B cell (primary cell): ENCODE measurements around the gene RFPL4A. TPM values are rescaled to one million over a fixed set of nuclear protein-coding genes. Genes with fewer than 3 reads are reported as not detected.

Source experiments
- ATAC-seq: fragments of 200-7000 bp; cut with Tn5 transposase; one replicate; pipeline ENCODE4 v1.10.0; 2021; ENCODE audit warnings: low read depth, mild to moderate bottlenecking, moderate number of reproducible peaks, moderate library complexity
- CTCF ChIA-PET: fragments of 350-600 bp; sonication (Branson Sonifier 250); formaldehyde crosslinking; loops from one replicate; lab custom pipeline; 2021; ENCODE audit warnings: antibody characterized with exemption, inconsistent platforms; lab: Charles Lee
- POLR2A ChIA-PET: fragments of 350-600 bp; sonication (Branson Sonifier 250); formaldehyde crosslinking; loops from one replicate; lab custom pipeline; 2021; ENCODE audit warnings: antibody characterized with exemption; lab: Charles Lee
- DNase-seq: peaks from one replicate; pipeline ENCODE4 v3.0.0; 2013
- H2AFZ ChIP-seq: 2 replicates; pipeline ENCODE4 v1.6.1; 2012; ENCODE audit warnings: mild to moderate bottlenecking, low read depth, low read length; ENCODE audit not compliant: insufficient read depth, poor library complexity, severe bottlenecking
- H3K27ac ChIP-seq, 2 donors: 1 replicate in 1 of 2; 2 replicates in 1 of 2; pipeline ENCODE4 v1.5.1; 2012 to 2013; ENCODE audit warnings: low read length in 2 of 2, mild to moderate bottlenecking in 2 of 2, moderate library complexity in 1 of 2
- H3K27me3 ChIP-seq, 4 experiments: fragments of 200-600 bp in 1 of 4; sonication (generic) in 1 of 4; replicated peaks in 1 of 4; 1 replicate in 2 of 4; 2 replicates in 2 of 4; pipeline versions ENCODE4 v1.6.1 to v1.7.0; 2013 to 2016; ENCODE audit warnings: low read length in 3 of 4, mild to moderate bottlenecking in 2 of 4, mixed read lengths in 1 of 4, moderate library complexity in 1 of 4; ENCODE audit not compliant: insufficient read depth in 4 of 4, control insufficient read depth in 3 of 4; ENCODE audit errors: control extremely low read depth in 1 of 4
- H3K36me3 ChIP-seq, 2 experiments: replicated peaks in 1 of 2; 1 replicate in 1 of 2; 2 replicates in 1 of 2; pipeline versions ENCODE4 v1.6.1 to v1.7.1; 2013; ENCODE audit warnings: low read length in 1 of 2; ENCODE audit not compliant: insufficient read depth in 2 of 2, control insufficient read depth in 1 of 2; ENCODE audit errors: control extremely low read depth in 1 of 2, extremely low read depth in 1 of 2
- H3K4me1 ChIP-seq, 2 donors: fragments of 200-600 bp in 1 of 2; sonication (generic) in 1 of 2; 1 replicate in 1 of 2; 2 replicates in 1 of 2; pipeline versions ENCODE4 v1.5.1 to v1.6.1; 2013 to 2017; ENCODE audit warnings: low read length in 2 of 2; ENCODE audit not compliant: control insufficient read depth in 2 of 2, insufficient read depth in 2 of 2
- H3K4me2 ChIP-seq: replicated peaks from 2 replicates; pipeline ENCODE3; 2012; ENCODE audit warnings: mild to moderate bottlenecking, low read depth, low read length; ENCODE audit not compliant: poor library complexity, severe bottlenecking
- H3K4me3 ChIP-seq, 5 experiments: fragments of 200-600 bp in 1 of 5; sonication (generic) in 1 of 5; 1 replicate in 3 of 5; 2 replicates in 2 of 5; pipeline versions ENCODE4 v1.5.1 to v1.7.0; 2011 to 2016; ENCODE audit warnings: low read length in 4 of 5, mild to moderate bottlenecking in 4 of 5, low read depth in 2 of 5, control low read depth in 1 of 5, moderate library complexity in 1 of 5; ENCODE audit not compliant: insufficient read depth in 1 of 5; ENCODE audit errors: control extremely low read depth in 1 of 5, extremely low read depth in 1 of 5
- H3K79me2 ChIP-seq: fragments of 200-600 bp; sonication (generic); one replicate; pipeline ENCODE4 v1.6.0; 2016; ENCODE audit warnings: low read length; ENCODE audit not compliant: control insufficient read depth, insufficient read depth
- H3K9ac ChIP-seq: fragments of 200-600 bp; sonication (generic); 2 replicates; pipeline ENCODE4 v1.6.1; 2017; ENCODE audit warnings: mild to moderate bottlenecking, low read length, moderate library complexity
- H3K9me3 ChIP-seq, 3 donors: one replicate each; pipeline versions ENCODE4 v1.6.1 to v1.7.1; 2013; ENCODE audit warnings: low read length in 2 of 3; ENCODE audit not compliant: control insufficient read depth in 2 of 3, insufficient read depth in 1 of 3; ENCODE audit errors: control extremely low read depth in 1 of 3
- H4K20me1 ChIP-seq: 2 replicates; pipeline ENCODE4 v1.6.0; 2012; ENCODE audit warnings: mild to moderate bottlenecking, low read length; ENCODE audit not compliant: insufficient read depth, control insufficient read depth, poor library complexity, severe bottlenecking
- H3K27ac Mint-ChIP-seq: one replicate; pipeline ENCODE4 v1.8.0; 2021; ENCODE audit warnings: mixed read lengths
- H3K27me3 Mint-ChIP-seq: one replicate; pipeline ENCODE4 v1.8.0; 2021; ENCODE audit warnings: mixed read lengths
- H3K4me1 Mint-ChIP-seq: one replicate; pipeline ENCODE4 v1.8.0; 2021; ENCODE audit warnings: mixed read lengths
- H3K4me3 Mint-ChIP-seq: one replicate; pipeline ENCODE4 v1.8.0; 2021; ENCODE audit warnings: mixed read lengths
- H3K9me3 Mint-ChIP-seq: one replicate; pipeline ENCODE4 v1.8.0; 2022; ENCODE audit warnings: mixed read lengths; ENCODE audit not compliant: insufficient read depth
- EZH2 ChIP-seq: IDR thresholded peaks from 2 replicates; pipeline ENCODE4 v1.6.1; 2012; ENCODE audit warnings: borderline replicate concordance, low read depth, mild to moderate bottlenecking, moderate library complexity, low read length; ENCODE audit not compliant: insufficient read depth, poor library complexity, severe bottlenecking
- WGBS: methylation state at CpG from one replicate; pipeline ENCODE4 v1.1.5; 2013; ENCODE audit warnings: missing lambda C conversion rate; ENCODE audit not compliant: insufficient coverage; 5-methylcytosine and 5-hydroxymethylcytosine counted together
- intact Hi-C: fragments of 100-400 bp; cut with micrococcal nuclease; formaldehyde crosslinking; loops from one replicate; pipeline ENCODE4 v1.10.0; 2022
- polyA plus RNA-seq: library from polyadenylated mRNA; depleted of rRNA; stranded (reverse); fragments of >200 nt; gene quantifications from 2 replicates; pipeline ENCODE4 v1.2.3, GENCODE V29; 2012
- total RNA-seq, 2 donors: library from RNA; stranded (reverse); fragments of 120-200 nt in 1 of 2; gene quantifications; 1 replicate in 1 of 2; 2 replicates in 1 of 2; pipeline versions ENCODE4 v1.2.3 to v1.2.4, GENCODE V29; 2013 to 2022
- TF ChIP-seq, protein P1 (sequence below): fragments of 200-600 bp; IDR thresholded peaks from one replicate; pipeline ENCODE4 v1.8.0; 2022; ENCODE audit warnings: antibody characterized with exemption, mild to moderate bottlenecking

Gene RFPL4A
- total and polyA plus RNA-seq, 2 donors (not counting 1 experiment from before 2014, with no cell fraction given) = not detected

DNA sequence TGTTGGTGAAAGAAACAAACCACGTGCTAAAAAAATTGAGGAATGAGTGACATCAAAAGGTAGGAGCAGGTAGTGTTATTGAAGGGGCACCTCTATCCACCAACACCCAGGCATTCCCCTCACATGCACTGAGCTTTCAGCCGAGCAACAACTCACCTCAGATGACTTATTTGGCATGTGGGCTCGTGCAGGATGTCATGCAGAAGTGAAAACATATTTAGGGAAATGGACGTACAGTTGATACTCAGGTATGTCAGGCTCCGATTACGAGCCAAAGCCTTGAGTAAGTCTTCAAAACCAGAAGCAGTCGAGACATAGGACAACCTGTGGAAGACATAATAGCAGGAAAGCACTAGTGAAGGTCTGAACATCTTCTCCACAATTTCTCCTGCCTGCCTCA lies 42.5 kb downstream of the RFPL4A start:
- H3K36me3 ChIP-seq = no peaks in the 10 kb centered on the region
- H3K9me3 ChIP-seq = peaks cover 0 to 2% (median 0%) of the 10 kb centered on the region in 3 donors
- ChIA-PET CTCF (interaction anchor here (1.1 to 2.5 kb wide), 2 partner anchors 8 to 660 kb away, joined by 3 to 7 read pairs; no protein-coding TSS in a partner anchor), POLR2A (no interaction called here)
- WGBS = 50% methylated on average over 3 of the region's 7 CpGs
- intact Hi-C loops = no loop called here
- H3K4me1 ChIP-seq = no peaks in the 10 kb centered on the region
- no peak overlapping the region for H3K4me3 Mint-ChIP-seq
- no peak overlapping the region for H3K27ac Mint-ChIP-seq
- peak; percentile 40 for DNase-seq
- no peak overlapping the region for H3K4me3 ChIP-seq
- TF ChIP-seq EZH2 = no peak
- TF ChIP-seq, protein P1, sequence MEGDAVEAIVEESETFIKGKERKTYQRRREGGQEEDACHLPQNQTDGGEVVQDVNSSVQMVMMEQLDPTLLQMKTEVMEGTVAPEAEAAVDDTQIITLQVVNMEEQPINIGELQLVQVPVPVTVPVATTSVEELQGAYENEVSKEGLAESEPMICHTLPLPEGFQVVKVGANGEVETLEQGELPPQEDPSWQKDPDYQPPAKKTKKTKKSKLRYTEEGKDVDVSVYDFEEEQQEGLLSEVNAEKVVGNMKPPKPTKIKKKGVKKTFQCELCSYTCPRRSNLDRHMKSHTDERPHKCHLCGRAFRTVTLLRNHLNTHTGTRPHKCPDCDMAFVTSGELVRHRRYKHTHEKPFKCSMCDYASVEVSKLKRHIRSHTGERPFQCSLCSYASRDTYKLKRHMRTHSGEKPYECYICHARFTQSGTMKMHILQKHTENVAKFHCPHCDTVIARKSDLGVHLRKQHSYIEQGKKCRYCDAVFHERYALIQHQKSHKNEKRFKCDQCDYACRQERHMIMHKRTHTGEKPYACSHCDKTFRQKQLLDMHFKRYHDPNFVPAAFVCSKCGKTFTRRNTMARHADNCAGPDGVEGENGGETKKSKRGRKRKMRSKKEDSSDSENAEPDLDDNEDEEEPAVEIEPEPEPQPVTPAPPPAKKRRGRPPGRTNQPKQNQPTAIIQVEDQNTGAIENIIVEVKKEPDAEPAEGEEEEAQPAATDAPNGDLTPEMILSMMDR = no peak
- no peak for ATAC-seq
- no peaks in the 10 kb centered on the region for H4K20me1 ChIP-seq
- H3K27me3 Mint-ChIP-seq = peaks cover 8% of the 10 kb centered on the region
- no peak overlapping the region for H3K9ac ChIP-seq
- peak overlapping the region; percentile 6 for H3K4me2 ChIP-seq
- H3K9me3 Mint-ChIP-seq = peaks cover 3% of the 10 kb centered on the region
- H3K4me1 Mint-ChIP-seq = peaks cover 10% of the 10 kb centered on the region
- no peak overlapping the region for H3K27ac ChIP-seq
- peak overlapping the region; percentile 19 for H2AFZ ChIP-seq
- H3K27me3 ChIP-seq = no peaks in the 10 kb centered on the region
- no peaks in the 10 kb centered on the region for H3K79me2 ChIP-seq

DNA sequence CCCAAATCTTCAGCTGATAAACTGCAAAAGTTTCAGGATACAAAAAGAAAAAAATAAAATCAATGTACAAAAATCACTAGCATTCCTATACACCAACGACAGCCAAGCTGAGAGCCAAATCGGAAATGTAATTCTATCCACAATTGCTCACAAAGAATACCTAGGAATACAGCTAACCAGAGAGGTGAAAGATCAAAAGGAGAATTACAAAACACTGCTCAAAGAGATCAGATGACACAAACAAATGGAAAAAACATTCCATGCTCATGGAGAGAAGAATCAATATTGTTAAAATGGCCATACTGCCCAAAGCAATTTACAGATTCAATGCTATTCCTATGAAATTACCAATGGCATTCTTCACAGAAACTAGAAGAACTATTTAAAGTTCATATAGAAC lies 43.4 kb downstream of the RFPL4A start:
- peaks cover 10% of the 10 kb centered on the region for H3K4me1 Mint-ChIP-seq
- ATAC-seq = no peak
- WGBS = no CpG with 5 or more reads among the region's 2 CpGs
- H3K9me3 Mint-ChIP-seq = peaks cover 3% of the 10 kb centered on the region
- no peaks in the 10 kb centered on the region for H3K79me2 ChIP-seq
- H2AFZ ChIP-seq = no peak overlapping the region
- H3K4me1 ChIP-seq = no peaks in the 10 kb centered on the region
- no peak overlapping the region for H3K27ac ChIP-seq
- H4K20me1 ChIP-seq = no peaks in the 10 kb centered on the region
- peaks cover 0 to 2% (median 0%) of the 10 kb centered on the region in 3 donors for H3K9me3 ChIP-seq
- no peaks in the 10 kb centered on the region for H3K27me3 ChIP-seq
- no peak overlapping the region for H3K27ac Mint-ChIP-seq
- intact Hi-C loops = no loop called here
- no peaks in the 10 kb centered on the region for H3K36me3 ChIP-seq
- H3K4me3 Mint-ChIP-seq = no peak overlapping the region
- DNase-seq = no peak
- H3K4me3 ChIP-seq = no peak overlapping the region
- H3K9ac ChIP-seq = no peak overlapping the region
- no peak overlapping the region for H3K4me2 ChIP-seq
- ChIA-PET CTCF (interaction anchor here (1.1 kb wide), 1 partner anchor 661 kb away, joined by 3 read pairs; no protein-coding TSS in a partner anchor), POLR2A (no interaction called here)
- TF ChIP-seq EZH2 = no peak
- TF ChIP-seq, protein P1 = no peak
- H3K27me3 Mint-ChIP-seq = peaks cover 12% of the 10 kb centered on the region
